Measurements from ENCODE around the gene HMX3. TPM values are rescaled to one million over a fixed set of nuclear protein-coding genes. Genes with fewer than 3 reads are reported as not detected.

HMX3 gene
- total and polyA plus RNA-seq, 2 of the 13 experiments (the other 11 are each of a cell fraction or from before 2014, with no cell fraction given): not detected

DNA sequence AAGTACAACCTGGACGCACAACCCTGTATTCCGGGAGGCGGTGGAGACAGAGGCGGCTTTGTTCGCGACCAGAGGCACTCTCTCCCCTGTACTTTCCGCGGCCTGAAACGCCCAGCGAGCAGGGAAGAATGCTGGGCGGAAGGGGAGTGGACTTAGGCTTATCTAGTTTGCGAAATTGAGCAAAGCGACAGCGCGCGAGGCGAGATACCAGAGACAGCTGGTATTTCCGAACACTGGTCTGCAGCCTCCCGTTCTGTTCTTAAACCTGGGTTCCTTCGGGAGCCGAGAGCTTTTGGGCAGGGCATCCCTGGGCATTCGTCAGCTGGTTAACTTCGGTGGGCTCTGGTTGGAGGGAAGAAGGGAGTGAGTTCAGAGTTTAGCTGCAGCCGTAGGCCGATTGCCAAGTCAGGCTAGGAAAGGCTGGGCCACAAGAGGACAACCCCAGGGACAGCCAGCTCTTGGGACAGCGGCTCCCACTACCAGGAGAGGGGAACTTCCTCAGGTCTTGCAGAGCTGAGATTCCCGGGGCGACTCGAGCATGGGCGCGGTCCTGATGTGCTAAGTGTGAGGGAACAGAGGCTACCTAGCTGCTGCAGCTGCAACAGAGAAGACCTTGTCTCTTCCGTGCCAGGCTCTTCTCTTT is 3.9 kb downstream of the HMX3 start (continued):
- no peak for TF ChIP-seq SOX6 (IDR thresholded peaks at IDR 0.05)
- peak; percentile 61; the same call in 1 of the 2 replicates for TF ChIP-seq SOX6 (CRISPR knock-in tag; IDR thresholded peaks at IDR 0.05)
- no peak for TF ChIP-seq ARNT2 (CRISPR knock-in tag; IDR thresholded peaks at IDR 0.05; ENCODE audit: low read depth)
- TF ChIP-seq CHD2 (IDR thresholded peaks at IDR 0.05; ENCODE audit: low read depth, low read length): no peak
- 0 out of 2 replicates have a peak, but pooled peaks have one; percentile 68 for TF ChIP-seq HDAC6 (IDR thresholded peaks at IDR 0.05; ENCODE audit: low read depth, low read length)
- 0 out of 2 replicates have a peak, but pooled peaks have one; percentile 31 for TF ChIP-seq ZBTB7A (CRISPR knock-in tag; IDR thresholded peaks at IDR 0.05)
- TF ChIP-seq, protein P1, sequence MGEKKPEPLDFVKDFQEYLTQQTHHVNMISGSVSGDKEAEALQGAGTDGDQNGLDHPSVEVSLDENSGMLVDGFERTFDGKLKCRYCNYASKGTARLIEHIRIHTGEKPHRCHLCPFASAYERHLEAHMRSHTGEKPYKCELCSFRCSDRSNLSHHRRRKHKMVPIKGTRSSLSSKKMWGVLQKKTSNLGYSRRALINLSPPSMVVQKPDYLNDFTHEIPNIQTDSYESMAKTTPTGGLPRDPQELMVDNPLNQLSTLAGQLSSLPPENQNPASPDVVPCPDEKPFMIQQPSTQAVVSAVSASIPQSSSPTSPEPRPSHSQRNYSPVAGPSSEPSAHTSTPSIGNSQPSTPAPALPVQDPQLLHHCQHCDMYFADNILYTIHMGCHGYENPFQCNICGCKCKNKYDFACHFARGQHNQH (CRISPR knock-in tag; IDR thresholded peaks at IDR 0.05): peak; percentile 61; the same call in 1 of the 2 replicates
- no peak for TF ChIP-seq ZNF256 (CRISPR knock-in tag; conservative IDR thresholded peaks at IDR 0.05)
- TF ChIP-seq KDM4B (CRISPR knock-in tag; IDR thresholded peaks at IDR 0.05): peak; percentile 73; the same call in 1 of the 2 replicates
- TF ChIP-seq HMG20A (CRISPR knock-in tag; IDR thresholded peaks at IDR 0.05; ENCODE audit: borderline replicate concordance): no peak
- TF ChIP-seq ZNF556 (CRISPR knock-in tag; IDR thresholded peaks at IDR 0.05; ENCODE audit: borderline replicate concordance): no peak
- peak; percentile 56; the same call in 1 of the 2 replicates for TF ChIP-seq ZNF614 (CRISPR knock-in tag; IDR thresholded peaks at IDR 0.05; ENCODE audit: borderline replicate concordance)
- TF ChIP-seq ZNF878 (CRISPR knock-in tag; IDR thresholded peaks at IDR 0.05): peak; percentile 62; the same call in 1 of the 2 replicates
- peak; percentile 73; the same call in 1 of the 2 replicates for TF ChIP-seq ZNF501 (CRISPR knock-in tag; IDR thresholded peaks at IDR 0.05)
- 0 out of 2 replicates have a peak, but pooled peaks have one; percentile 57 for TF ChIP-seq ZIK1 (CRISPR knock-in tag; IDR thresholded peaks at IDR 0.05; ENCODE audit: borderline replicate concordance, low read depth)
- peak; percentile 51 for TF ChIP-seq MIXL1 (CRISPR knock-in tag; IDR thresholded peaks at IDR 0.05)
- peak; percentile 51 for TF ChIP-seq ZFX (CRISPR knock-in tag; IDR thresholded peaks at IDR 0.05; ENCODE audit: low read depth)
- no peak for TF ChIP-seq ZNF83 (CRISPR knock-in tag; IDR thresholded peaks at IDR 0.05; ENCODE audit: borderline replicate concordance)
- 0 out of 2 replicates have a peak, but pooled peaks have one; percentile 26 for TF ChIP-seq ZNF737 (CRISPR knock-in tag; IDR thresholded peaks at IDR 0.05; ENCODE audit: borderline replicate concordance)
- TF ChIP-seq ZNF235 (CRISPR knock-in tag; IDR thresholded peaks at IDR 0.05; ENCODE audit: borderline replicate concordance): no peak
- peak; percentile 74 for TF ChIP-seq ELF3 (CRISPR knock-in tag; IDR thresholded peaks at IDR 0.05)
- TF ChIP-seq NFIC (IDR thresholded peaks at IDR 0.05; ENCODE audit: low read length): no peak
- TF ChIP-seq REPIN1 (CRISPR knock-in tag; IDR thresholded peaks at IDR 0.05; ENCODE audit: borderline replicate concordance, low read depth): peak; percentile 89; the same call in 1 of the 2 replicates
- 0 out of 2 replicates have a peak, but pooled peaks have one; percentile 47 for TF ChIP-seq SNAPC2 (CRISPR knock-in tag; IDR thresholded peaks at IDR 0.05)
- TF ChIP-seq CBX5 (CRISPR knock-in tag; IDR thresholded peaks at IDR 0.05; ENCODE audit: borderline replicate concordance): peak; percentile 77
- peak; percentile 49; the same call in 1 of the 2 replicates for TF ChIP-seq ZNF746 (CRISPR knock-in tag; IDR thresholded peaks at IDR 0.05)
- TF ChIP-seq ERF (CRISPR knock-in tag; IDR thresholded peaks at IDR 0.05): no peak; the same call in 1 of the 2 replicates
- TF ChIP-seq RFX1 (IDR thresholded peaks at IDR 0.05): no peak
- TF ChIP-seq, protein P2, sequence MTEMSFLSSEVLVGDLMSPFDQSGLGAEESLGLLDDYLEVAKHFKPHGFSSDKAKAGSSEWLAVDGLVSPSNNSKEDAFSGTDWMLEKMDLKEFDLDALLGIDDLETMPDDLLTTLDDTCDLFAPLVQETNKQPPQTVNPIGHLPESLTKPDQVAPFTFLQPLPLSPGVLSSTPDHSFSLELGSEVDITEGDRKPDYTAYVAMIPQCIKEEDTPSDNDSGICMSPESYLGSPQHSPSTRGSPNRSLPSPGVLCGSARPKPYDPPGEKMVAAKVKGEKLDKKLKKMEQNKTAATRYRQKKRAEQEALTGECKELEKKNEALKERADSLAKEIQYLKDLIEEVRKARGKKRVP (CRISPR knock-in tag; IDR thresholded peaks at IDR 0.05): 0 out of 4 replicates have a peak, but pooled peaks of 1 of the 2 experiments have one; percentile 25
- TF ChIP-seq, protein P3, sequence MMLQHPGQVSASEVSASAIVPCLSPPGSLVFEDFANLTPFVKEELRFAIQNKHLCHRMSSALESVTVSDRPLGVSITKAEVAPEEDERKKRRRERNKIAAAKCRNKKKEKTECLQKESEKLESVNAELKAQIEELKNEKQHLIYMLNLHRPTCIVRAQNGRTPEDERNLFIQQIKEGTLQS (CRISPR knock-in tag; IDR thresholded peaks at IDR 0.05): 0 out of 2 replicates have a peak, but pooled peaks have one; percentile 24
- peak; percentile 86 for TF ChIP-seq KDM2A (CRISPR knock-in tag; IDR thresholded peaks at IDR 0.05; ENCODE audit: borderline replicate concordance, low read depth)
